Activated CD4-positive, alpha-beta T cell treated with anti-CD3 and anti-CD28 coated beads, Interleukin-2, amount 50 U/mL, for 16 hours (primary cell): ENCODE data around the gene GUCD1.
A peak's percentile ranks its signal among the peaks of the same experiment; 100 is the strongest.
"Not testable (repeated sequence)": the region's sequence is repeated elsewhere in the genome, so short reads cannot be mapped to it uniquely, and the experiment has no call there.

Source experiments
- DNase-seq: peaks from one replicate; pipeline ENCODE4 v3.0.0-alpha.2; 2020

The GUCD1 gene

GRCh38 chr22:24554313-24555164, at the start of gene GUCD1:
GUCD1 (minus strand) TSS chr22:24555138; CDS start chr22:24554991, 147 bp downstream.
- DNase-seq: peak; percentile 35

- DNase-seq: peak; percentile 34
Measured at GRCh38 chr22:24603770-24604629, 49.1 kb upstream of the GUCD1 start.

- not testable (repeated sequence) for DNase-seq
Measured at GRCh38 chr22:24602847-24603769, 48.2 kb upstream of the GUCD1 start, which contains the start of gene GGT1. GGT1 (plus strand) TSS chr22:24603193; CDS start chr22:24611082, 7,889 bp downstream.

DNA sequence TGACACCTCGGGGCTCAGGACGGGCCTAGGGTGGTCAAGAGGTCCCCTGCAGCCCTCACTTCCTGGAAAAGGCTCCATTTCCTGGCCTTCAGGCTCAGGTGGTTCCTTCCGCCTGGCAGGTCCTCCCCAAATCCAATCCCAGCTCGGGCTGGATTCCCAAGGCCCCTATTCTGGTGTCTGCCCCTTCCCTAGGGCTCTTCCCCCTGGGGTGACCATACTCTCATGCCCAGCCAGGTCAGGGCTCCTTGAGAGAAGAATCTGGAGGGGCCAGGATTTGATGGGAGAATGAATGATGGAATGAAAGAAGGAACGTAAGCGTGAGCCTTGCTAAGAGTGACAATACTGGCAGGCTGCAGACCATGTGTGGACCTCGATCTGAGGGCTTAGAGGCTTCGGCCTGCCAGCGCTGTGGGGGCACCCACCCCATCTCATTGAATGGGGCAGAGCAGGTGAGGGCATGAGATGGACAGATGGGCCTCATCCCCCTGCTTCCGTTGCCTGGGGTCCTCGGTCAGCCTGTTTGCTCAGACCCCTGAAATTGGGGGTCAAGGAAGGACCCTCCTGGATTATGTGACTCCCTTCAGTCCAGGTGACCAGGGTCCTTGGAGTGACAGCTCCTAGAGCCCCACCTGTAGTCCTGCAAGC, 47.3 kb upstream of the GUCD1 start:
- DNase-seq: not testable (repeated sequence)

DNA sequence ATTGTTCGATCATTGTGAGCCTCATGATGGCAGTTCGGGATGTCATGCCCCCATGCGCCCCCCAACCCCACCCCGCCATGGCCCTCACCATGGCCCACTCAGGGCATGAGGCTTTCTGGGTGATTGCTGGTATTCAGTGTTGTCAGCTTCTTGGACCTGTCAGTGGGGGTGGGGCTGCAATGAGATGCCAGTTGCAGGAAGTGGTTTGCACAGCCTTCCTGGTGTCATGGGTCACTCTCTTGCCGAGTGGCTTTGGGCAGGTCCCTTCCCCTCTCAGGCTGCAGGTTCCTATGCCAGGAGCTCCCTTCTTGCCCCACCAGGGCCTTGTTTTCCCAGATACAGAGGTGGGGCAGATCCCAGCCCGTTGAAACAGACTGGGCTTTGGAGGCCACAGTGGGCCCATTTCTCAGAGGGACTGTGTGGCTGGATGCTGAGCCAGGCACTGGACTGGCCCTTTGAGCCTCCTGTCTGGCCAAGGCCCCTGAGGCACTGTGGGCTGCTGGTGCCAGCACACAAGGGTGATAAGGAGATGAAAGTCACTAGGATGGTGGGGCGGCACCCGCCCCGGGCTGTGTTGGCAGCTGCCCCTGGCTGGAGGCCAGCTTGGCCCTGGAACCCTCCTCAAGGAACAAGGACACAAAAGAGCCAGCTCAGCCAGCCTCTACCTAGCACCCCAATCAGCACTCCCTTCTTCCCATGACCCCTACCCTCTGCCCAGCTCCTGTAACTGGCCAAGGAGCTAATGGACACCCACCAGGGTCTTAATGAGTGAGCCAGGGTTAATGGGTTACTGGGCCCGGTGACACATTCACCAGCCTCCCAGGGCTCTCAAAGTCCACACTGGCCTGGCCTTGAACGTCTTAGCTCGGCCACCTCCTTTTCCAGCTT, 46.5 kb upstream of the GUCD1 start:
- DNase-seq: peak; percentile 44

- not testable (repeated sequence) for DNase-seq
Measured at GRCh38 chr22:24599958-24600715, 45.2 kb upstream of the GUCD1 start.

DNA sequence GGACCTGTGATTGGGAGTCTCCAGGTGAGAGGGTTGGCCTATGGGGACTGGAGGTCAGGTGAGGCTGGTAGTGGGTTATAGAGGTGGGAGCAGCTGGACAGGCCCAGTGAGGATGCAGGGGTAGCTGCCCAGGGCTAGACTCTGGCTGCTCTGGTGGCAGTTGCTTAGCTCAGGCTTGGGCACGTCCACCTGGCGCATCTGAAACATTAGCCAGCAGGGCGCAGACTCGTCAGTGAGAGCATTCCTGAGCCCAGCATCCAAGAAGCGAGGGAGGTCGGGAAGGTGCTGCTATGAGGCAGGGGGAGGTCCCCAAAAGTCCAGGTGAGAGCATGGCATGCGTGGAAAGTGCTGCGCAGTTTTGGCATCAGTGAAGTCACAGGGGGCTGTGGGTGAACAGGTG, 44.6 kb upstream of the GUCD1 start:
- DNase-seq: no peak

DNA sequence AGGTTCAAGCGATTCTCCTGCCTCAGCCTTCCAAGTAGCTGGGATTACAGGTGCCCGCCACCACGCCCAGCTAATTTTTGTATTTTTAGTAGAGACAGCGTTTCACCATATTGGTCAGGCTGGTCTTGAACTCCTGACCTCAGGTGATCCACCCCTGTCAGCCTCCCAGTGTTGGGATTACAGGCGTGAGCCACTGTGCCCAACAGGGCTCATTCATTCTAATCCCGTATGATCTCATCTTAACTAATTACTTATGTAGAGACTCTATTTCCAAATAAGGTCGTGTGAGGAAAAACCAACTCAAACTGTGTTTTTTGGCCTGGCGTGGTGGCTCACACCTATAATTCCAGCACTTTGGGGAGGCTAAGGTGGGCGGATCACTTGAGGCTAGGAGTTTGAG, 42.1 kb upstream of the GUCD1 start:
- DNase-seq: not testable (repeated sequence)

DNA sequence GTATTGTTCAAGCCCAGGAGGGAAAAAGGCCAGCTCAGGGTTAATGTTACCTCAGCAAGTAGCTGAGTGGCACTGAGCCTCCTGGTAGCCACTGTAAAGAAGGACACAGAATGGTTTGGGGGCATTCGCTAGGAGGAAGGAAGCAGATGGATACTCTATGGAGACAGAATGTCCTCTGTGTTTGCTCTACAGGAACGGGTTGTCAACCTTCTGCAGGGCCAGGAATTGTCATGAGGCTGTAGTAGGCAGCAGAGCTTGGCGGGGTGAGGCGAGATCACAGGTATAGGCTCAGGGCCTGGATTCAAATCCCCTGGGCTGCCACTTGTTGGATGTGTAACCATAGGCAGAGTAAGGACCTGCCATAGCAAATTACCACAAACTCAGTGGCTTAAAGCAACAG, 40.9 kb upstream of the GUCD1 start:
- no peak for DNase-seq

DNA sequence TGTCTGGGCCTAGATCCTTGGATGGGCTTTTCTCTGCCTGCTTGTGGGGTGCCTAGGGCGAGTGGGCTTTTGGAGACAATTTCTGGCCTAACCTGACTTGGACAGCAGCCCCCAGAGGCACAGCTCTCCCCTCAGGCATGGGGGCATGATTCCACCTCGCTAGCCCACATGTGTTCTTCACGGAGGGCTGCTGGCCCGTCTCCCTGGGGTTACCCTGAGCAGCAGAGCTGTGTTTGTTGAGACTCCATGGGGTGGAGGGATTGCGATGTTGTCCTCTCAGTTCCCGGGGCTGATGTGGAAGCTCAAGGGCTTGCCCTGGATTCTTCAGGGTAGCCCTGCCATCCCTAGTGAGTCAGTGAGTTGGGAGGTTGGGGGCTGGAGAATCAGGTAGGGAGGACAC, 40.3 kb upstream of the GUCD1 start:
- DNase-seq: no peak

GRCh38 chr22:24594569-24595120, 39.7 kb upstream of the GUCD1 start:
- no peak for DNase-seq

DNA sequence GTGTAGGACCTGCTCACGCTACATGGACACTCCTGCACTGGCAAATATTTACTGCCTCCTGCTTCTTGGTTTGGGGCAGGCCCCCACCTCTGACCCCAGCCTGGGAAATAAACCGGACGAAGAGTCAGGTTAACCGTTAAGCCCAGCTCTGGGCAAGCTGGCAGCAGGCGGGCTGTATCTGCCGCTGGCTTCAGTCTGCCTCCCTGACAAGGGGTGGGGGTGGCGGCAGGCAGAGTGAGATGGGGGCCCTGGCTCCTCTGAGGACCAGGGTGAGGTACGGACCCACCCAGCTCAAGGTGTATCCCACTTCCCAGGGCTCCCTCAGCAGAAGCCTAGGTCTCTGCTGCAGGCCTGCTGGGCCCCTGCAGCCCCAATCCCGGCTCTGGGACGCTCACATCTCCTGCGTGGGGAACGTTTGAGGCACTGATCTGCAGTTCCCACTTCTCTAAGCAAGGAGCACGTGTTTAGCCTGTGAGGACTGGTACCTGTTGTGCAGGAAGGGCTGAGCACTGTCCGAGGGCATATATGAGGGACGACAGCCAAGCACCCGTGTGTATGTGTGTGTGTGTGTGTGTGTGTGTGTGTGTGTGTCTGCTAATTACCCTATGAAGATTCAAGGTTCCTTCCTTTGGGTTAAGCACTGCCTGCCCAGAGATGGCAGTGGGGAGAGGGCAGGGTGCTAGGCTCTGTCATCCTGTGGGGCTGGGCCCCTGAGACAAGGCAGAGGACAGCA, 39.1 kb upstream of the GUCD1 start:
- no peak for DNase-seq

GRCh38 chr22:24593559-24593835, 38.6 kb upstream of the GUCD1 start:
- DNase-seq: not testable (repeated sequence)

GRCh38 chr22:24592851-24593558, 38.1 kb upstream of the GUCD1 start, which contains the start of gene LRRC75B:
LRRC75B (minus strand) TSS chr22:24593073; CDS start chr22:24593039, 34 bp downstream.
- peak; percentile 58 for DNase-seq

GRCh38 chr22:24592058-24592850, 37.3 kb upstream of the GUCD1 start:
- DNase-seq: no peak

- DNase-seq: no peak
Measured at GRCh38 chr22:24591286-24591830, 36.4 kb upstream of the GUCD1 start.

- DNase-seq: no peak
Measured at GRCh38 chr22:24590596-24591173, 35.7 kb upstream of the GUCD1 start.
